Stimulated activated effector memory CD8-positive, alpha-beta T cell treated with anti-CD3 and anti-CD28 coated beads, Interleukin-12 subunit alpha, Interleukin-12 subunit beta, amount 100 ng/mL, for 72 hours (primary cell): ENCODE data around the gene PDE11A.

ENCODE experiments used
- ATAC-seq: fragments of 150-1000 bp; cut with Tn5 transposase; 2 replicates; pipeline ENCODE4 v1.10.0; 2021
- DNase-seq, 2 donors: peaks; one replicate each; pipeline ENCODE4 v3.0.0; 2021 to 2022; ENCODE audit warnings: low spot score in 2 of 2
- H3K27ac Mint-ChIP-seq: one replicate; pipeline ENCODE4 v1.8.0; 2022; ENCODE audit warnings: mild to moderate bottlenecking, mixed read lengths
- H3K36me3 Mint-ChIP-seq: one replicate; pipeline ENCODE4 v1.8.0; 2022; ENCODE audit warnings: mild to moderate bottlenecking, mixed read lengths
- H3K4me1 Mint-ChIP-seq: one replicate; pipeline ENCODE4 v1.8.0; 2022; ENCODE audit warnings: mixed read lengths
- H3K4me3 Mint-ChIP-seq: one replicate; pipeline ENCODE4 v1.8.0; 2022; ENCODE audit warnings: mild to moderate bottlenecking, mixed read lengths
- H3K9me3 Mint-ChIP-seq: one replicate; pipeline ENCODE4 v1.8.0; 2022; ENCODE audit warnings: mixed read lengths

PDE11A gene

DNA sequence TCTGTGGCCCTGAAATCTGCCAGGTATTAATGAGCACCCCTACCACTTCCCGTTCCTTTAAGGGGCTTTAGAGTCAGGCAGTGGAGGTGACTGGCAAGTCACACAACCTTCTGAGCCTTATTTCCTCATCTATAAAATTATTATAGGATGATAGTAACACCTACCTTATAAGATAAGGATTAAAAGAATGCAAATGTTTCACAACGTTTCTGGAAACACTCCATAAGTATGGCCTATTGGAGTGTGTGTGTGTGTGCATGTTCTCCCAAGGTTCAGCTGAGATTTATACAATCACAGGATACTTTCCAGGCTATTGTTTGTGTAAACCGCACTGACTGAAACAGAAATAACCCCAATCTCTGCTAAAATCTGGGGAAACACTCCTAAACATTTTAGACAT, 176.0 kb downstream of the PDE11A start:
- no peaks in the 10 kb centered on the region for H3K9me3 Mint-ChIP-seq
- H3K27ac Mint-ChIP-seq = no peak overlapping the region
- no peak for ATAC-seq

DNA sequence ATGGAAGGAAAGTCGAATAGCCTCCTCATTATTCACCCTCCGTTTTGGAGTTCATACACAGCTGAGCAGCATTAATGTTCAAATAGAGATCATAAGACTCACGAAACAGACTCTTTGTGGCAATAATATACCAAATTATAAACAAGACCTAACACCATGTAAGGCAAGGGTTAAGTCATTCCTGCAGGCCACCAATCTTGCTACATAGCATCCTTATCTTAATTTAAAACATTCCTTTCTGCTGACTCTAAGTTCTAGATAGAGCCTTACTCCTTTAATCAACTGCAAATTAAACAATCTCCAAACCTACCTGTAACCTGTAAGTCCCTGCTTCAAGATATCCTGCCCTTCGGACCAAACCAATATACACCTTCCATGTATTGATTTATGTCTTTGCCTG, 178.0 kb downstream of the PDE11A start:
- no peak overlapping the region for H3K27ac Mint-ChIP-seq
- H3K9me3 Mint-ChIP-seq = no peaks in the 10 kb centered on the region
- ATAC-seq (no peak), DNase-seq (no peak)
- H3K4me3 Mint-ChIP-seq = no peak overlapping the region
- no peaks in the 10 kb centered on the region for H3K4me1 Mint-ChIP-seq
- no peaks in the 10 kb centered on the region for H3K36me3 Mint-ChIP-seq

More for the DNA sequence above, 176.0 kb downstream of the PDE11A start:
- DNase-seq = no peak
- Mint-ChIP-seq H3K4me1 (no peaks in the 10 kb centered on the region), H3K4me3 (no peak overlapping the region), H3K36me3 (no peaks in the 10 kb centered on the region)

DNA sequence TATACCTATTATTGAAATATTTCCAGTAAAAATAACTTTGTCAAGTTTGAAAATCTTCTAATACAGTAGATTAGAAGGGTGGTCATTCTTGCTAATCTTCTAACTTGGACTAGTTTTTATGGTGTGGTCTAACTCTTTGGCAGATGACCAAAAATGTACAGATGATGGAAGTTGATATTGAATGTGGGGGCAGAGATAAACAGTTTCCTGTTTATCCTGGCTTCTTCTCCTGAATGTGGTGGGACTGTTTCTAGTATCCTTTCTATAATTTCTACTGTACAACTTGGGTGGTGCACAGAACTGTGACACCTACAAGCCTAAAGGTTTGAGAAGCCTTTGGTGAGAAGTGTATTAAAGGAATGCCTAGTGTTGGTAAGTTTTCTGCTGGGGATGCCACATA, 178.7 kb downstream of the PDE11A start:
- ATAC-seq = no peak
- H3K36me3 Mint-ChIP-seq = no peaks in the 10 kb centered on the region
- no peaks in the 10 kb centered on the region for H3K9me3 Mint-ChIP-seq

DNA sequence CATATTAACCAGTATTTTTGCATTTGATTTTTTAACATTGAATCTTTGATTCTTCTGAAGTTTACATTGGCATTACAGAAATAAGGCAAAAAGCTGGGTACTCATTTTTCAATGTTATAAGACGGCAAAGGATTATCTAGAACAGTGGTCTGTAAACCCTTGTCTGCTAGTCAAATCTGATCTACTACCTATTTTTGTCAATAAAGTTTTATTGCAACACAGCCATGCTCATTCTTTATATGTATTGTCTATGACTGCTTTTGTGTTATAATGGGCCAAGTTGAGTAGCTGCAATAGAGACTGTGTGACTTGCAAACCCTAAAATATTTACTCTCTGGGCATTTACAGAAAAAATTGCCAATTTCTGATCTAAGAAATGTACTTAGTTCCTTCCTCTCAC, 181.0 kb downstream of the PDE11A start:
- no peak for DNase-seq
- no peak overlapping the region for H3K4me3 Mint-ChIP-seq
- no peaks in the 10 kb centered on the region for H3K9me3 Mint-ChIP-seq
- H3K27ac Mint-ChIP-seq = no peak overlapping the region
- no peaks in the 10 kb centered on the region for H3K36me3 Mint-ChIP-seq
- no peaks in the 10 kb centered on the region for H3K4me1 Mint-ChIP-seq
- ATAC-seq = no peak

More for the DNA sequence above, 178.7 kb downstream of the PDE11A start:
- H3K4me3 Mint-ChIP-seq = no peak overlapping the region
- H3K27ac Mint-ChIP-seq = no peak overlapping the region
- H3K4me1 Mint-ChIP-seq = no peaks in the 10 kb centered on the region
- no peak for DNase-seq

DNA sequence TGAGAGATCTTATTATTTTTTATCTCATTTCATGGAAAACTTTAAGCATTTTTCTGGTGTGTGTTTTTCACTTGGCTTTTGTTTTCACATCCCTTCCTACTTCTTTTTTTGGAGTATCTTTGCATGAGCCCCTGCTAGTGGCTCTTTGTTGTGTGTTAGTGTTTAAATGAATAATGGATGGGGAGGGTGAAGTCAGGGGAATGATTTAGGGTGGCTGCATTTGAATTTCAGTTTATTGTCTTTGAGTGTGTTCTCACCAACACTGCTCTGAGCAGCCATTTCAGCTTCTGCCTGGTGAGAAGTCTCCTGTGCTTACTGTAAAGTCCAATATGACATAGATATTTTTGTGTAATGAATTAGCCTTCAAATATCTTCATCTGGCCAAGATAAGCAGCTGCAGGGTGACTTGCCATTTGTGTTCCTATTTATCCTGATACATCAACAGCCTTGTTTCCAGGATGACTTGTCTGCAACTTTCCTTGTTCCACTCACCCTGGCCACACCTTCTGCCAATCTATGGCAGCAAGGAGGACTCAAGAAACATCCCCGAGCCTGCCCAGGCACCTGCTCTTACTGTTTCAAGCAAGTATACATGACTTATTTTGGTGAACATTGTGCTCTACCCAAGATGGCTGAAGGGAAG, 182.6 kb downstream of the PDE11A start:
- Mint-ChIP-seq H3K9me3 (no peaks in the 10 kb centered on the region), H3K4me1 (no peaks in the 10 kb centered on the region), H3K27ac (no peak overlapping the region), H3K4me3 (no peak overlapping the region), H3K36me3 (no peaks in the 10 kb centered on the region)
- DNase-seq (no peak), ATAC-seq (no peak)

DNA sequence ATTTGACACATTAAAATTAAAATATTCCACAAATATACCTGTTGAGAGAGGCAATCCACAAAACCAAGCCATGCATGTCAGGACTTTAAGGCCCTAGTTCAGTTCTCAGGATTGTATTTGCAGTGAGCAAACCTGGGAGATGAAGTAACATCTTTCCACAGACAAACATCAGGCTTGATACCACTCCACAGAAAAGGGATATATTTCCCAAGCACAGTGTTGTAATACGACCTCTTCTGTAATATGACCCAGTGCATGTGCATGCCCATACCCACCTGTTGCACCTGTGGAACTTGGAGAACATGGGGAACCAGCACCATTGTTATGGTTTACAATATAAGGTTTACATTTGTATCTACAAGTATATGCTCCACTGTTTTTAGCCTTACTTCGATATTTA, 184.0 kb downstream of the PDE11A start:
- no peak overlapping the region for H3K4me3 Mint-ChIP-seq
- H3K36me3 Mint-ChIP-seq = no peaks in the 10 kb centered on the region
- no peaks in the 10 kb centered on the region for H3K4me1 Mint-ChIP-seq
- DNase-seq (no peak), ATAC-seq (no peak)
- H3K27ac Mint-ChIP-seq = no peak overlapping the region
- H3K9me3 Mint-ChIP-seq = no peaks in the 10 kb centered on the region

DNA sequence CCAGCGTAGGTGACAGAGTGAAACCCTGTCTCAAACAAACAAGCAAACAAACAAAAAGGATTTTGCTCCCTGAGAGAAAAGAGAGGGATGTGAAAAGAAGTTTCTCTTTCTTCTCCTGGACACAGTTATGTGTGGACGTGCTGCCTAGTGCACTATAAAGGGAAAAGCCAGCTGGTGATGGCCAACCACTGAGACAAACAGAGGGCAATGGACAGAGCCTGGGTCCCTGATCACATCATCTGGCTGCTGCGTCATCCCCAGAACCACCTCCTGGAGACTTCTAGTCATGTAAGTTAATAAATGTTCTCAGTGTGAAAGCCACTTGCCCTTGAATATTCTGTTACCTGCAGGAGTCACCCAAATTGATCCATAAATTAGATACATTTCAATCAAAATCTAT, 184.9 kb downstream of the PDE11A start:
- Mint-ChIP-seq H3K36me3 (no peaks in the 10 kb centered on the region), H3K4me1 (no peaks in the 10 kb centered on the region), H3K27ac (no peak overlapping the region), H3K9me3 (no peaks in the 10 kb centered on the region), H3K4me3 (no peak overlapping the region)
- ATAC-seq (no peak), DNase-seq (no peak)

DNA sequence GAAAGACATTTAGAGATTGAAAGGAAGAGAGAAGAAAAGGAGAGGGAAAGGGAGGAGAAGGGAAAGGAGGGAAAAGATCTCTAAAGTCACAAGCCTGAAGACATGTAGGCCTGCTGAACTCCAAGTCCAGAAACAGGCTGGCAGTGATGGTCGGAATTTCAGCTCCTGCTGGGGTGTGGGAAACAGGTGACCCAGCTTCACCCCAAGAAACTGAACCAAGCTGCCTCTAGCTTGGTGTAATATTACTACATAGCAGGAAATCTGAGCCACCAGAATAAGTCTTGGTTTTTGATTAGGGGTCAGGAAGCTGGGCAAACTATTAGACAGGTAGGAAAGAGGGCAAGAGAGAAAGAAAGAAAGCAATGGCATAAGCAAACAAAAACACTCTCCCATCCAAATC, 185.8 kb downstream of the PDE11A start:
- Mint-ChIP-seq H3K4me1 (no peaks in the 10 kb centered on the region), H3K36me3 (no peaks in the 10 kb centered on the region), H3K9me3 (no peaks in the 10 kb centered on the region), H3K27ac (no peak overlapping the region), H3K4me3 (no peak overlapping the region)
- DNase-seq = no peak
- ATAC-seq = no peak

DNA sequence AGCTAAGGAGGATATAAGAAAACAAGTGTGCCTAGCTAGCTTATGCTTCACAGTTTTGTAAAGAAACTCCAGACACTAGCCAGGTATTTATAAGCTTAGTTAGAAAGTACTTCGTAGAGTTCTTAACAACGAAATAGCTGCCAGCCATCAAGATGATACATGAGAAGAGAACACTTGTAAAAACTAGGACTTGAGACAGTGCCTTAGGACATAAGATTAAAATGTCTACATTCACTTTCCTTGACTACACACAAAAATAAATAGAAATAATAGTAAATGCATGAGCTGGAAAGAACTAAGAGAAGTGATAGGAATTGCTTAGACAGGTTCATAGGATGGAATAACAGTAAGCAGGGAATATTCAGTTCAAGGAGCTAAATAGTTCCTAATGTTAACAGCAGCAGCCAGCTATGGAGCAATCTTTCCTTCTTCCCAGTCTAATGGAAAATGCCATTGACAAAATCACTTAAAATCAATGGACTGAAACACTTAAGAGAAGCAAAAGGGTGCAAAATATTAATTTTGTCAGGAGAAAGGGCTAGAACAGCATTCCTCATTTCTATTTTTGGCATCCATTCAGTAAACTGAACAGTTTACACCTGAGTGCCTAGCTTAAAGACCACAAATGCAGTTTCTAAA, 186.6 kb downstream of the PDE11A start:
- no peaks in the 10 kb centered on the region for H3K36me3 Mint-ChIP-seq
- ATAC-seq = no peak
- H3K9me3 Mint-ChIP-seq = no peaks in the 10 kb centered on the region
- H3K4me3 Mint-ChIP-seq = no peak overlapping the region
- H3K27ac Mint-ChIP-seq = no peak overlapping the region
- no peak for DNase-seq
- no peaks in the 10 kb centered on the region for H3K4me1 Mint-ChIP-seq

DNA sequence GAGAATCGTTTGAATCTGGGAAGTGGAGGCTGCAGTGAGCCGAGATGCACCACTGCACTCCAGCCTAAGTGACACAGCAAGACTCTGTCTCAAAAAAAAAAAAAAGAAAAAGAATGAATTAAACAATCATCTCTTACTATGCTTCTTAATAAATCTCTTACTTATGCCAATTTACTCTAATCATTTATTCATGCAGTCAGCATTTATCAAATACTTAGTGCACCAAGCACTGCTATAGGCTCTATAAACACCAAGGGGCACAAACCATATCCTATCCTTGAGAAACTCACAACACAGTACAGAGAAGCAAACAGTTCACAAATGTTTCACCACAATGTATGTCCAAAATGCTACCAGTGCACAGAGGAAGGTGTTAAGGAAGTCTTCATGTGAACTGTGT, 189.4 kb downstream of the PDE11A start:
- no peaks in the 10 kb centered on the region for H3K9me3 Mint-ChIP-seq
- no peak overlapping the region for H3K4me3 Mint-ChIP-seq
- H3K27ac Mint-ChIP-seq = no peak overlapping the region
- DNase-seq = no peak
- H3K4me1 Mint-ChIP-seq = no peaks in the 10 kb centered on the region
- no peak for ATAC-seq
- no peaks in the 10 kb centered on the region for H3K36me3 Mint-ChIP-seq

DNA sequence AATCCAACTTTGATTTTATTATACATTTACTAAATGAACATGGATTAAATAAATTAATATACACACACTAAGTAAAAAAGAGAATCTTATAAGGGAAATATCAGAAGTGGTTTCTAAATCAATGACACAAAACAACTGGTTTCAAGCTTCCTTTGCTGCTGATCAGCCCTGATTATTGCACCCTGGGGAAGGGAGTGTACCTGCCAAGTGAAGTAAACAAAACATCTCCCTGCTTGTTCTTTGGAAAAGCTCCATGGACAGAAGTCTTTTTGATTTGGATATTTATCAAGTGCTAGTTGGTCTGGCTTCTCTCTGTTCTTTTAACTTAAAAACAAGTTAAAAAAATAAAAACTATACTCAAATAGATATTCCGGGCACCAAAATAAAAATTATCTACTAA, 190.1 kb downstream of the PDE11A start:
- DNase-seq (no peak), ATAC-seq (no peak)
- no peaks in the 10 kb centered on the region for H3K9me3 Mint-ChIP-seq
- H3K36me3 Mint-ChIP-seq = no peaks in the 10 kb centered on the region
- H3K4me1 Mint-ChIP-seq = no peaks in the 10 kb centered on the region
- no peak overlapping the region for H3K27ac Mint-ChIP-seq
- no peak overlapping the region for H3K4me3 Mint-ChIP-seq

DNA sequence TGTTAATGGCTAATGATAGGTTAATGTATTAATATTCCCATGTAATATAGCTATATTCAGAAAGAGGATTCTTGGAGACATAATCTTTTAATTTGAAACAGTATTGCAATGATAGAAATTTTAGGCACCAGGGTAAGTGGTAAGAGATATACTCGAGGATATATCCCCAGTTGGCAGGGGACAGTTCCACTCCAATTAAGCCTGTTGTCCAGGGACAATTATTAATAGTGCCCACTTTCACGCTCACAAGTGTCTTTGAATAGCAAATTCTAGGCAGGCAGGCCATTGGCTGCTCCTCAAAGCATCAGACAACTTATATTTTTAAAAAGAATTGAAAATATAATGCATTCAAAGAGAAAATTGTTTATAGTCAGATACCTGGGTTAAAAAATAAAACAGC, 190.7 kb downstream of the PDE11A start:
- DNase-seq = no peak
- Mint-ChIP-seq H3K9me3 (no peaks in the 10 kb centered on the region), H3K4me3 (no peak overlapping the region), H3K4me1 (no peaks in the 10 kb centered on the region), H3K36me3 (no peaks in the 10 kb centered on the region), H3K27ac (no peak overlapping the region)
- no peak for ATAC-seq

DNA sequence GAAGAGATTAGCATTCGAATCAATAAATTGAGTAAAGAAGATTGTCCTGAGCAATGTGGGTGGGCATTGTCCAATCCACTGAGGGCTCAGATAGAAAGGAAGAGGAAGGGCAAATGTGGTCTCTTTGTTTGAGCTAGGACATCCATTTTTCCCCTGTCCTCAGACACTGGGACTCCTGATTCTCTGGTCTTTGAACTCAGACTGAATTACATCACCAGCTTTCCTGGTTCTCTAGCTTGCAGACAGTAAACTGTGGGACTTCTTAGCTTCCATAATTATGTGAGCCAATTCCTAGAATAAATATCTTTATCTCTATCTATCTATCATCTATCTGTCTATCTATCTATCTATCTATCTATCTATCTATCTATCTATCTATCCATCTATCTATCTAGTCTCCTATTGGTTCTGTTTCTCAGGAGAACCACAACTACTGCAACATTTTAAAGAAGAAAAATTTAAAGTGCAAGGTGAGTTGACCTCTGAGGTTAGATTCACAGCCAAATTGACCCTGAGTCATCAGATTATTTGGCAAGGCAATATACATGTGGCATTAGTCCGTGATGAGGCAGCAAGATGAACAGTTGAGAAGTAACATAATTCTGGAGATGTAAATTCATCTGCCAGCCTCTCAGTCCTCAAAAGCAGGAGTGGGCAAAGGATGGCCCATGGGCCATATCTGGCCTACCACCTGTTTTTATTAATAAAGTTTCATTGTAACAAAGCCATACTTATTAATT, 191.4 kb downstream of the PDE11A start:
- ATAC-seq (no peak), DNase-seq (no peak)
- H3K36me3 Mint-ChIP-seq = no peaks in the 10 kb centered on the region
- H3K9me3 Mint-ChIP-seq = no peaks in the 10 kb centered on the region
- no peak overlapping the region for H3K4me3 Mint-ChIP-seq
- no peaks in the 10 kb centered on the region for H3K4me1 Mint-ChIP-seq
- no peak overlapping the region for H3K27ac Mint-ChIP-seq

DNA sequence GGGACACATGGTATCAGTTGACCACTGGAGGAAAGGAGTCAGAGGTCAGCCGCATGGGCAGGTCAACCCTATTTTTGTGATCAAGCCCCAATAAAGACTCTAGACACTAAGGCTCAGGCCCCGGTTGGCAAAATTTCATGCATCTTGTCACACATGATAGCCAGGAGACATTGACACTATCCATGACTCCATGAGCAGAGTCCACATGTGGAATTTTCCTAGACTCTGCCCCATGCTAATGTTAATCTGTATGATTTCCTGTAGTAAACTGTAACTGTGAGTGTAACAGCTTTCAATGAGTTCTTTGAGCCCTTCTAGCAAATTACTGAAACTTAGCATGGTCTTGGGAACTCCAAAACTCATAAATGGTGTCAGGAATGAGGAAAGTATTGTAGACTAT, 192.3 kb downstream of the PDE11A start:
- Mint-ChIP-seq H3K36me3 (no peaks in the 10 kb centered on the region), H3K9me3 (no peaks in the 10 kb centered on the region), H3K4me1 (no peaks in the 10 kb centered on the region), H3K27ac (no peak overlapping the region), H3K4me3 (no peak overlapping the region)
- ATAC-seq = no peak
- no peak for DNase-seq

DNA sequence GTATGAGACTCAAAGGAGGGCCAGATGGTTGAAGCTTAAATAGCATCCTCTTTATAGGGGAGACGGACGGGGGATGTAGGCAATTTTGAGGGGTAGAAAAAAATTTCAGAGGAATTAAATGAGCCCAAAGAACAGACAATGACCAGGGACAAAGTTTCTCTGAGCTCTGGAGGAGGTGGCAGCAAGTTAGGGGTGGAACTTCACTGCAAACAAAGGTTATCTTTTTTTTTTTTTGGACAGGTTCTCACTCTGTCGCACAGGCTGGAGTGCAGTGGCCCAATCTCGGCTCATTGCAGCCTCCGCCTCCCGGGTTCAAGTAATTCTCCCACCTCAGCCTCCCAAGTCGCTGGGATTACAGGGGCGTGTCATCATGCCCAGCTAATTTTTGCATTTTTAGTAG, 195.6 kb downstream of the PDE11A start:
- no peak overlapping the region for H3K27ac Mint-ChIP-seq
- ATAC-seq (no peak), DNase-seq (no peak)
- H3K4me3 Mint-ChIP-seq = no peak overlapping the region
- no peaks in the 10 kb centered on the region for H3K9me3 Mint-ChIP-seq
- H3K36me3 Mint-ChIP-seq = no peaks in the 10 kb centered on the region
- no peaks in the 10 kb centered on the region for H3K4me1 Mint-ChIP-seq

DNA sequence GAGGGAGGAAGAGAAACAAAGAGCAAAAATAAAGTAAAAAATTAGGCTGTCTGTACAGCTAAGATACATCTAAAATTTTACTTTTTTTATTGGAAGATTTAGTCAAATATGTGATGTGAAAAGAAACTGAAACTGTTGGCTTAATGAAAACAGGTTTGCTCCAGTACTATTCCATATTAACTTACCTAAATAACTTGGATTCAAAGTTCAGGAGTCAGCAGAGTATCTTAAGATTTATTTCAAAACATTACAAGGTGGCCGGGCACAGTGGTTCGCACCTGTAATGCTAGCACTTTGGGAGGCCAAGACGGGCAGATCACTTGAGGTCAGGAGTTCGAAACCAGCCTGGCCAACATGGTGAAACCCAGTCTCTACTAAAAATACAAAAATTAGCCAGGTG, 197.9 kb downstream of the PDE11A start:
- Mint-ChIP-seq H3K4me1 (no peaks in the 10 kb centered on the region), H3K4me3 (no peak overlapping the region), H3K9me3 (no peaks in the 10 kb centered on the region), H3K27ac (no peak overlapping the region), H3K36me3 (no peaks in the 10 kb centered on the region)
- DNase-seq (no peak), ATAC-seq (no peak)
